Activated T-helper 1 cell treated with Interleukin-2 at 50 U/mL for 16 hours (primary cell): ENCODE results near the gene CCDC39.
A peak's percentile ranks its signal among the peaks of the same experiment; 100 is the strongest.

Experiments used
- DNase-seq: peaks from one replicate; pipeline ENCODE4 v3.0.0-alpha.2; 2020; ENCODE audit warnings: low read depth

CCDC39 gene

GRCh38 chr3:180679178-180680096, at the start of gene CCDC39:
Gene CCDC39, minus strand, starts transcription at chr3:180679489. Its CDS starts 109 bp downstream, at chr3:180679380.
- DNase-seq = peak; percentile 48

GRCh38 chr3:180720012-180720411, 40.7 kb upstream of the CCDC39 start:
- no peak for DNase-seq

- no peak for DNase-seq
Observed at GRCh38 chr3:180707896-180708295, 28.6 kb upstream of the CCDC39 start.

GRCh38 chr3:180705619-180706018, 26.3 kb upstream of the CCDC39 start:
- no peak for DNase-seq

GRCh38 chr3:180704532-180704931, 25.2 kb upstream of the CCDC39 start:
- no peak for DNase-seq

- DNase-seq = no peak
Observed at GRCh38 chr3:180700941-180701340, 21.7 kb upstream of the CCDC39 start.

GRCh38 chr3:180698760-180699270, 19.5 kb upstream of the CCDC39 start:
- DNase-seq = no peak

- DNase-seq = no peak
Observed at GRCh38 chr3:180694321-180694720, 15.0 kb upstream of the CCDC39 start.

GRCh38 chr3:180693656-180694055, 14.4 kb upstream of the CCDC39 start:
- no peak for DNase-seq

GRCh38 chr3:180690061-180690460, 10.8 kb upstream of the CCDC39 start:
- no peak for DNase-seq

- DNase-seq = no peak
Observed at GRCh38 chr3:180684807-180685206, 5.5 kb upstream of the CCDC39 start.

- no peak for DNase-seq
Observed at GRCh38 chr3:180683816-180684215, 4.5 kb upstream of the CCDC39 start.

GRCh38 chr3:180680097-180680430, 775 bp upstream of the CCDC39 start:
- no peak for DNase-seq

GRCh38 chr3:180678231-180678630, 1.1 kb downstream of the CCDC39 start:
- no peak for DNase-seq

GRCh38 chr3:180661444-180661843, 17.8 kb downstream of the CCDC39 start:
- no peak for DNase-seq

GRCh38 chr3:180657094-180657493, 22.2 kb downstream of the CCDC39 start:
- no peak for DNase-seq

- no peak for DNase-seq
Observed at GRCh38 chr3:180656406-180656805, 22.9 kb downstream of the CCDC39 start.

GRCh38 chr3:180646187-180646790, 33.0 kb downstream of the CCDC39 start:
- no peak for DNase-seq

GRCh38 chr3:180640987-180641386, 38.3 kb downstream of the CCDC39 start:
- DNase-seq = no peak

GRCh38 chr3:180633722-180634121, 45.6 kb downstream of the CCDC39 start:
- DNase-seq = no peak

GRCh38 chr3:180631317-180631716, 48.0 kb downstream of the CCDC39 start:
- no peak for DNase-seq

GRCh38 chr3:180630371-180630770, 48.9 kb downstream of the CCDC39 start:
- no peak for DNase-seq

GRCh38 chr3:180626844-180627243, 52.4 kb downstream of the CCDC39 start:
- DNase-seq = no peak
